Inflammatory macrophage (primary cell): Measurements from ENCODE around the gene ETFA.

Source experiments
- DNase-seq, 2 donors: peaks; one replicate each; pipeline ENCODE4 v3.0.0-alpha.2; 2020 to 2022

ETFA gene

GRCh38 chr15:76209523-76209922 is 101.7 kb downstream of the ETFA start:
- no peak for DNase-seq

GRCh38 chr15:76208786-76209424 is 102.4 kb downstream of the ETFA start:
- no peak for DNase-seq

GRCh38 chr15:76208084-76208785 is 103.0 kb downstream of the ETFA start:
- DNase-seq: no peak

- DNase-seq: no peak
Observed at GRCh38 chr15:76206325-76206976, 104.8 kb downstream of the ETFA start.

DNA sequence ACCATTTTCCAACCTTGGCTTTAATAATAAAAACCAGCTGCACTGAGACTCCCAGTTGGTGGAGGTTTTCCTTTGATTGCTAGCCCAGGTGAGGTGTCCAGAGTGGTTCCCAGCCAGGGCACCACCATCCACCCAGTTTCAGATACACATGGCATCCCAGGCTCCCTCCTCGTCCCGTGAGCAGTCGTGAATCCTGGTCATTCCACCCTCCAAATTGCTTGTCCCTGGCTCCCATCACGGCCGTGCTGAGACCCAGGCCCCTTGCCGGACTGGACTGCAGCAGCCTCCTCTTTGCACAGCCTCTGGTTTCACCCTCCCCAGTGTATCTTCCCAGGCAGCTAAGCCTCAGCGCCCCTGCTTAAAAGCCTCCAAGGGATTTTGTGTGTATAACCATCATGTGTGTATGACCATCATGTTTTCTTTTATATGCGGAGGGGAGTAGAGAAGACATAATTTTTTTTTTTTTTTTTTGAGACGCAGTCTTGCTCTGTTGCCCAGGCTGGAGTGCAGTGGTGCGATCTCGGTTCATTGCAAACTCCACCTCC is 106.3 kb downstream of the ETFA start:
- no peak for DNase-seq

DNA sequence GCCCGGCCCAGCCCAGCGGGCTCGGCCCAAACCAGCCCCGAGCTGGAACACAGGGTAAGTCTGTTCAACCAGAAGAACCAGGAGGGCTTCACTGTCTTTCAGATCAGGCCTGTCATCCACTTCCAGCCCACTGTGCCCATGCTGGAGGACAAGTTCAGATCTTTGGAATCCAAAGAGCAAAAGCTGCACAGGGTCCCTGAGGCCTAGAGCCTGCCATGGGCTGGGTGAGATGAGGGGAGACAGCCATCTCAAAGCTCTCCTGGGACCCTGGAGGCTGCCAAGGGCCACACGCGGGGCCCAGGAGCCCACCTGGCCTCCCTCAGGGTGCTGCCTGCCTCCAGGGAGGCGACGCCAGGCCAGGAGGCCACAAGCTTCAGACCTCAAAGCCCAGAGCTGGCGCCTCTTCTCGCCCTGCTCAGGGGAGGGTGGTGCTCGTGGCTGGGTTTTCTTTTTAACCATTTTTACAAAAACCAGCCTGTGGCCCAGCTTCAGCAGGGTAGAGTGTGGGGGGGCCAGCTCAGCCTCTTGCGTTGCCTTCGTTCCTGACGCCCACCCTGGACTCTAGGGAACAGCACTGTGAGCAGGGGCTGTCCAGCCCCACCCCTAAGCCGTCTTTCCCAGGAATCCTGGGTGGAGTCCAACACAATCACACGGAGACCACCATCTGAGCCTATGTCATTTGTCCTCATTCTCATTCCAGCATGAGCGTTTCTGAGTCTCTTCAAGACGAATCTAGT is 107.0 kb downstream of the ETFA start:
- no peak for DNase-seq

DNA sequence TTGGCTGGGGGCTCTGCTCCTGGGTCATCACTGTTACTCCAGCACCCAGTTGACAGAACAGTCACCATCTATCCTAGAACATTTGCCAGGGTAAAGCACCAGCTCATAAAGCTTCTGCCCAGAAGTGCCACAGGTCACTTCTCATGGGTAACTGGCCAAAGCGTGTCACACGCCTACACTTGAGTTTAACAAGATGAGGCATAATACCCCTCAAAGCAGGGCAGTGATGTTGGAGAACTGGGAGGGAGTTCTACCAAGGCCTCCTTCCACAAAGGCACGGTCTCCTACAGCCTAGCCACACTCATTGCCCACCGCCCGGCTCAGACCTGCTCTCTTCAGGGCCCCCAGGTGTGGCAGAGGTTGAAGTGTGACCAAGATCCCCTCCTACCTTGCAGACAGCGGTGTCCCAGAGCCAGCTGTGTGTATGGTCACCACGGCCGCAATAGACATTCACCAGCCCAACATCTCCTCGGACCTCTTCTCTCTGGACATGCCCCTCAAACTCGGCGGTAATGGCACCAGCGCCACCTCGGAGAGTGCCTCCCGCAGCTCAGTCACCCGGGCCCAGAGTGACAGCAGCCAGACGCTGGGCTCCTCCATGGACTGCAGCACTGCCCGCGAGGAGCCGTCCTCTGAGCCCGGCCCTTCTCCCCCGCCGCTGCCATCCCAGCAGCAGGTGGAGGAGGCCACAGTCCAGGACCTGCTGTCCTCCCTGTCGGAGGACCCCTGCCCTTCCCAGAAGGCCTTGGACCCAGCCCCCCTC is 107.7 kb downstream of the ETFA start:
- DNase-seq: no peak

GRCh38 chr15:76201536-76202255 is 109.6 kb downstream of the ETFA start:
- no peak for DNase-seq

DNA sequence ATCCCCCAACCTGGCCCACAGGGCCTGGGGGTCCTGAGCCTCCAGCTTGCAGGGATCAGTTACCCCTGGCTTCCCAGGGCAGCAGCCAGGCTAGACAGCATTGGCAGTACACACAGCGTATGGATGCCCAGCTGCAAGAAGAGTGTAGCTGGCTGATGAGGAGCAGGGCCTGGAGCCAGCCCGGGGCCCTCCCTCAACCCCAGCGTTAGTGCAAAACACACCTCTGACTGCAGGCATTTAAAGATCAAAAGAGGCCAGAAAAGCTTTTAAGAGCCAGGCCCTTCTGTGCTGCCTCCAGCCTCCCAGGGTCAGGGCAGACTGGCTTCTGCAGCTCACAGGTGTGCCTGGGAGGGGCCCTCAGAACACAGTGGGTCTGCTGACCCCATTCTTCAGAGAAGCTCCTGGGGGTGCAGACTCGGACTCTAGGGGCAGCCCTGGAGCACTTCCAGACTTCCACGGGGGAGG is 110.6 kb downstream of the ETFA start:
- DNase-seq: no peak

DNA sequence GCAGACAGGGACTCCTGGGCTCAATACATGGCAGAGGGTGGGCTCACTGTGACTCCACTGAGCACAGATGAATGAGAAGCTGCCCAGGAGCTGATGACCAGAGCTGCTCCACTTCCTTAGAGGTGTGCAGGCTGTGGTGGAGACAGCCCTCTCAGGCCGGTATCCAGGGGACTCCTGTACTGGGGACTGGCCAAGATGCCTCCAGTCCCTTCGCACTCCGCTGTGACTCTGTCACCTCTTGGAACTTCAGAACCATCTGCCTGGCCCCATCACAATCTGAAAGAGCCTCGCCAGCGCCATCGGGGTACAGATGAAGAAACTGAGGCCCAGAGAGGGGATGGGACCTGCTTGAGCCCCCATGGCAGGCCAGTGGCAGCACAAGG is 111.2 kb downstream of the ETFA start:
- no peak for DNase-seq

DNA sequence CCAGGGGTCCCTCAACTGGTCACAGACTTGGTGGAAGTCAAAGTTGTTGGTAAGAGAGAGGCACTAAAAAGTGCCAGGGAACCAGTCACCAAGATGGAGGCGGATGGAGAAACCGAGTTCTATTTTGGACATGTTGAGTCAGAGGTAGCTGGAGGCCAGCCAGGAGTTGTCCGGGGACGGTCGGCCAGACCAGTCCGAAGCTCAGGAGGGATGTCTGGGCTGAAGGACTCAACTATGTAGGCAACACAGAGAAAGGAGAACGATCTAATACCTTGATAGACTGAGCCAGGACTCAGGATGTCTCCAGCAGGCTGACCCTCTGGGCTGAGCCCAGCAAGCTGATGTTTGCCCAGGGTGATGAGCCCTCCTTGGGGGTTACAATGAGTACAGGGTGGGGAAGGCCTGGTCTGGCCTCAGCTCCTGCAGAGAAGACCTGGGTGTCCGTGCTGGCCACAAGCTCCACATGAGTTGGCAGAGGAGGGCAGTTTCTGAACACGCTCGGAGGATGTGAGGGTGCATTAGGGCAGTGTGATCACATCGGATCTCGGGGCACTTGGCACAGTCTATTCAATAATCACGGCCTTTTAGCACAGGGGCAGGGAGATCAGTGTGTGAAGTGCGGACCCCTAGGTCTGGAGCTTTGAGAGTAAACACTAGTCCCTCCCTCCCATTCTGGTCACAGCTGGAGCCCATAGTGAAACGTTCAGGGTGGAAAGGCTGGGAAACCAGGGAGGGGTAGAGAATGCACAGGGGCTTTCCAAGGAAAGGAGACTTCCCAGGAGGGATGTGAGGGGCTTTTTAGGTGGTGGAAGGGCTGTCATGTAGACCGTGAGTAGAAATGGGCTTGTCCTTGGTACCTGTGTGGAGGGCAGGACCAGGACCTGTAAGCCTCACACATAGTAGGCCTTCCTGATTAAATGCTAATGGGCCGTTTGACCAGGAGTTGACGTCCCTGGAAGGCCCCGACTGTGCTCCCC is 111.9 kb downstream of the ETFA start:
- peak; percentile 15 to 16 for DNase-seq

GRCh38 chr15:76198456-76199105 is 112.7 kb downstream of the ETFA start:
- DNase-seq: no peak

DNA sequence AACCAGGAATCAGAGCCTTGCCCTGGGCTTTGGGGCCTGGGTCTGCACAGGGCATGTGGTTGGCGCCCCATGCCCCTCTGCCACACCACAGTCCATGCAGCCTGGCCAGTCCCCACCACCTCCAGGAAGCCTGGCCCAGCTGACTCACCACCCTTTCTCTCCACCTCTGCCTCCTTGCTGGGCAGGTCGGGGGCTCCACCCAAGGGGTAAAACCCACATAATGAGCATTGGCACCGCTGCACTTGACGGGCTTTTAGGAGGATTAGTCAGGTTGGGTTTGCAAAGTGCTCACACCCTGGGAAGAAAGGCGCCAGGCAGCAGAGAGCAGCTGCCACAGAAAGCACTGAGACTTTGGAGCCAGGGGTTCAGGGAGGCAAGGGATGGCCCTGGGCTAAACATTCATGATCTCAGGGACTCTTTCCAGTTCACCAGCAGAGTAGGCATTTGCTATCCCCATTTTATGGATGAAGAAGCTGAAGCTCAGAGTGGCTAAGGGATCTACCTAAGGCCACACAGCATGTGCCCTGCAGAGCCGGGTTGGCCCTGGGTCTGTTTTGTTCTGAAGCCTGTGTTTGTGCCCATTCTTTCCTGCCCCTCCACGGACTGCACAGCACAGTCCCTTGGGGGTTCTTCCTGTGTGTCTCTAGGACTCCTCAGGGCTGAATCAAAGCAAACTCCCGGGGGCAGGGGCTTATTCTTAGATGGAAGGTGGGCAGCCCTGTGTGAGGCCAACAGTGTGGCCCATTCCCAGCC is 113.4 kb downstream of the ETFA start:
- no peak for DNase-seq

- peak; percentile 43 to 48 for DNase-seq
Observed at GRCh38 chr15:76196269-76197231, 114.7 kb downstream of the ETFA start.

DNA sequence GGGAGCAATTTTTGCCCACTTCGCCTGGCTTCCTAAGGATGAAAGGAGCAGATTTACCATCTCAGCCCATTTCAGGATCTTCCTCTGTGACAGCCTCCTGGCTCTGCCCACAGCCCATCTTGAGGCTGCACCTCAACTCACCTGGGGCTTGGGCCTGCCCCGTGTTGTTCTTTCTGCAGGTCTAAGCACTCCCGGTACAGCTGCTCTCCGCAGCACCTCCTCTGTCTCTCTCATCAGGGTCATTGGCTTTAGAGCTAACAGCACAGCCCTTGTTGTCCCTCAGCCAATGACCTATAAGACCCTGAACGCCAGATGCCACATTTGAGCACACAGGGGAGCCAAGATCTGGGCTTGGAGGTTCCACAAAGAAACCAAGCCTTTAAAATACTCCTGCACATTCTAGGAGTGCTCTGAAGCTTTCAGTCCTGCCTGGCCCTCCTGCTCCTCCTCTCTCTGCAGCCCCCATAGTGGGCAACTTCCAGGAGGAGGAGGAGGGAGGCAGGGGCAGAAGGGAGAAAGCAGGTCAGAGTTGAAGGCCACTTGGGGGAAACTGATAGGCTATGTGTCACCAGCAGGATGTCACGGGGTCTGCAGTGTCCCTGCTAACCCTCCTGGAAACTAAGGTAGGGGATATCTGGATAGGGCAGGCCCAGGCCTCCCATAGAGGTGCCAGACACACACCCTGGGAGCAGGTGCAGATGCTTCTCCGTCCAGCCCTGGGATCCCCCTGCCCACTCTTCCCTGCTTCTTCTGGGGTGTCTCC is 115.6 kb downstream of the ETFA start:
- DNase-seq: no peak

GRCh38 chr15:76193934-76194333 is 117.3 kb downstream of the ETFA start:
- peak in 1 of 2 donors; percentile 8 for DNase-seq

GRCh38 chr15:76192715-76193114 is 118.6 kb downstream of the ETFA start:
- no peak for DNase-seq
